BJ (cell line): ENCODE data around the gene MAK. TPM values are rescaled to one million over a fixed set of nuclear protein-coding genes. Genes with fewer than 3 reads are reported as not detected.

ENCODE experiments used
- CTCF ChIA-PET: fragments of 350-600 bp; formaldehyde crosslinking; extraction: SDS; loops from one replicate; lab custom pipeline; 2021; ENCODE audit warnings: antibody characterized with exemption, inconsistent platforms; lab: Yijun Ruan, JAX
- POLR2A ChIA-PET: fragments of 300-600 bp; sonication (Branson Sonifier 250); formaldehyde crosslinking; extraction: SDS; loops from one replicate; lab custom pipeline; 2021; ENCODE audit warnings: antibody characterized with exemption; lab: Charles Lee
- DNase-seq: peaks from one replicate; pipeline ENCODE4 v3.0.0-alpha.2; 2011; ENCODE audit warnings: low read depth
- H3K27me3 ChIP-seq: 2 replicates; pipeline ENCODE4 v1.6.0; 2011; ENCODE audit warnings: low read length; ENCODE audit not compliant: control insufficient read depth, insufficient read depth
- H3K36me3 ChIP-seq: 2 replicates; pipeline ENCODE4 v1.5.1; 2011; ENCODE audit warnings: low read length; ENCODE audit not compliant: control insufficient read depth, insufficient read depth
- H3K4me3 ChIP-seq: 2 replicates; pipeline ENCODE4 v1.5.1; 2011; ENCODE audit warnings: low read depth, mild to moderate bottlenecking, control low read depth, low read length
- polyA plus RNA-seq: library from polyadenylated mRNA; depleted of rRNA; stranded (reverse); fragments of >200 nt; gene quantifications from 2 replicates; pipeline ENCODE4 v1.2.3, GENCODE V29; 2011; rRNA removed
- small RNA-seq: library from RNA; depleted of rRNA; stranded (forward); fragments of <200 nt; gene quantifications from one replicate; pipeline ENCODE3, GENCODE V24; 2012; ENCODE audit warnings: low replicate concordance, low read depth; ENCODE audit not compliant: insufficient read length
- TF ChIP-seq, protein P1 (sequence below): IDR thresholded peaks from 2 replicates; pipeline ENCODE4 v1.5.1; 2011; ENCODE audit warnings: low read depth, mild to moderate bottlenecking, control low read depth, inconsistent platforms, low read length, moderate library complexity; ENCODE audit not compliant: insufficient read depth

The MAK gene
- polyA plus RNA-seq, 1 experiment, result not detected

DNA sequence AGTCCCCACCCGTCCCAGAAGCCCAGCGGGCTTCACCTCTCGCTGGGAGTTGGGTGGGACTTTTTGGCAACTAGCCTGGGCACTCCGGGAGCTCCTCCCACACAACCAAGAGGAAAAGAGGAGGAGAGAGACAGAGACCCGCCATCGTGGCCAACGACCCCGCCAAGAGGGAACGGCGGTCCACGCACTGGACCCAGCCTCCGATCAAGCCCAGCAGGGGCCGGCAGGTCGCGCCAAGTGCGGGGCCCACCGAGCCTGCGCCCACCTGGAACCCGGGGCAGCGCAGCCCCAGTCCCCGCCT is 118.4 kb downstream of the MAK start:
- no peaks in the 10 kb centered on the region for H3K27me3 ChIP-seq
- POLR2A ChIA-PET, result no interaction called here
- CTCF ChIA-PET, result interaction anchor here (0.6 to 3.7 kb wide), 4 partner anchors 9 to 242 kb away, joined by 3 to 12 read pairs (median 4); no protein-coding TSS in a partner anchor
- TF ChIP-seq, protein P1, sequence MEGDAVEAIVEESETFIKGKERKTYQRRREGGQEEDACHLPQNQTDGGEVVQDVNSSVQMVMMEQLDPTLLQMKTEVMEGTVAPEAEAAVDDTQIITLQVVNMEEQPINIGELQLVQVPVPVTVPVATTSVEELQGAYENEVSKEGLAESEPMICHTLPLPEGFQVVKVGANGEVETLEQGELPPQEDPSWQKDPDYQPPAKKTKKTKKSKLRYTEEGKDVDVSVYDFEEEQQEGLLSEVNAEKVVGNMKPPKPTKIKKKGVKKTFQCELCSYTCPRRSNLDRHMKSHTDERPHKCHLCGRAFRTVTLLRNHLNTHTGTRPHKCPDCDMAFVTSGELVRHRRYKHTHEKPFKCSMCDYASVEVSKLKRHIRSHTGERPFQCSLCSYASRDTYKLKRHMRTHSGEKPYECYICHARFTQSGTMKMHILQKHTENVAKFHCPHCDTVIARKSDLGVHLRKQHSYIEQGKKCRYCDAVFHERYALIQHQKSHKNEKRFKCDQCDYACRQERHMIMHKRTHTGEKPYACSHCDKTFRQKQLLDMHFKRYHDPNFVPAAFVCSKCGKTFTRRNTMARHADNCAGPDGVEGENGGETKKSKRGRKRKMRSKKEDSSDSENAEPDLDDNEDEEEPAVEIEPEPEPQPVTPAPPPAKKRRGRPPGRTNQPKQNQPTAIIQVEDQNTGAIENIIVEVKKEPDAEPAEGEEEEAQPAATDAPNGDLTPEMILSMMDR, result no peak
- peak overlapping the region; percentile 39 for H3K4me3 ChIP-seq
- H3K36me3 ChIP-seq, result no peaks in the 10 kb centered on the region
- no peak for DNase-seq

DNA sequence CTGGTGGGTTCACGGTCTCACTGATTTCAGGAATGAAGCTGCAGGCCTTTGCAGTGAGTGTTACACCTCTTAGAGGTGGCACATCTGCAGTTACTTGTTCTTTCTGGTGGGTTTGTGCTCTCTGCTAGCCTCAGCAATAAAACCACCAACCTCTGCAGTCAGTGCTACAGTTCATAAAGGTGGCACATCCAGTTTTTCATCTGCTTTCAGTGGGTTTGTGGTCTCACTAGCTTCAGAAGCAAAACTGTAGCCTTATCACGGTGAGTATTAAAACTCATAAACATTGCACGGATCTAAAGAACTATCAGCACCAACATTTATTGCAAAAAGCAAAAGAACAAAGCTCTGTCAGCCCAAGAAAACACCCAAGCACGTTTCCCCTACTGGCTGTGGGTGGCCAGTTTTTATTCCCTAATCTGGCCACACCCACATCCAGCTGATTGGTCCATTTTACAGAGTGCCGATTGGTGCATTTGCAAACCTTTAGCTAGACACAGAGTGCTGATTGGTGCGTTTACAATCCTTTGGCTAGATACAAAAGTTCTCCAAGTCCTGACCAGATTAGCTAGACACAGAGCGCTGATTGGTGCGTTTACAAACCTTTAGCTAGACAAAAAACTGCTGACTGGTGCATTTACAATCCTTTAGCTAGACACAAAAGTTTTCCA is 118.9 kb downstream of the MAK start:
- DNase-seq, result no peak
- Histone ChIP-seq H3K4me3 (peak overlapping the region; percentile 39), H3K27me3 (no peaks in the 10 kb centered on the region), H3K36me3 (no peaks in the 10 kb centered on the region)
- POLR2A ChIA-PET, result no interaction called here
- CTCF ChIA-PET, result interaction anchor here (0.6 to 3.7 kb wide), 5 partner anchors 8 to 241 kb away, joined by 3 to 12 read pairs (median 4); no protein-coding TSS in a partner anchor
- TF ChIP-seq, protein P1, result no peak

DNA sequence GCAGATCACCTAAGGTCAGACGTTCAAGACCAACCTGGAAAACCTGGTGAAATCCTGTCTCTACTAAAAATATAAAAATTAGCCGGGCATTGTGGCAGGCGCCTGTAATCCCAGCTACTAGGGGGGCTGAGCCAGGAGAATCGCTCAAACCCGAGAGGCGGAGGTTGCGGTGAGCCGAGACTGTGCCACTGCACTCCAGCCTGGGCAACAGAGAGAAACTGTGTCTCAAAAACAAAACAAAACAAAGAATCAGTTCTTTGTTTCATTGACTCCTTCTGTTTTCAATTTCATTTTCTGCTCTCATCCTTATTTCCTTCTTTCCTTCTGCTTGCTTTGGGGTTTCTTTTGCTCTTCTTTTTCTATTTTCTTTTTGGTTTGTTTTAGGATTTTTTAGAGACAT is 124.4 kb downstream of the MAK start:
- Histone ChIP-seq H3K4me3 (no peak overlapping the region), H3K36me3 (0 out of 2 replicates have a peak, but pooled peaks cover 1% of the 10 kb centered on the region), H3K27me3 (no peaks in the 10 kb centered on the region)
- TF ChIP-seq, protein P1, result no peak
- DNase-seq, result no peak
- ChIA-PET CTCF (no interaction called here), POLR2A (no interaction called here)

Small RNA genes lying within 50 kb of the gene (small RNA-seq; reads per million reads assigned to genes)
- not detected for gene RNA5SP203

Other genes with a start within 250 kb of the MAK start
- gene C6orf52, start 143.9 kb downstream of the MAK start, polyA plus RNA-seq, result 0.28 and 0.74 TPM in 2 replicates
- 10.8 and 15.3 TPM in 2 replicates for gene PAK1IP1, start 143.6 kb downstream of the MAK start, polyA plus RNA-seq
- 210 and 226 TPM in 2 replicates for gene TMEM14C, start 115.5 kb downstream of the MAK start, polyA plus RNA-seq
- 52.4 and 89.4 TPM in 2 replicates for gene TMEM14B, start 90.7 kb downstream of the MAK start, polyA plus RNA-seq
- gene GCM2, start 43.5 kb upstream of the MAK start, polyA plus RNA-seq, result not detected in 2 replicates
- 0.04 TPM in 1 of 2 replicates, not detected in the other for gene SYCP2L, start 48.5 kb upstream of the MAK start, polyA plus RNA-seq
- gene ELOVL2, start 205.8 kb upstream of the MAK start, polyA plus RNA-seq, result 0.17 and 0.21 TPM in 2 replicates